ENCODE results near the gene FAM24A. TPM values are rescaled to one million over a fixed set of nuclear protein-coding genes. Genes with fewer than 3 reads are reported as not detected.
"Not testable (repeated sequence)": the region's sequence is repeated elsewhere in the genome, so short reads cannot be mapped to it uniquely, and the experiment has no call there.

The FAM24A gene
- total RNA-seq: not detected

GRCh38 chr10:122910310-122910709 lies at the start of gene FAM24A:
FAM24A (plus strand) TSS chr10:122910610; CDS start chr10:122911635, 1,025 bp downstream.
- no peak for DNase-seq

- no peak for DNase-seq
These were observed 48.7 kb upstream of the FAM24A start for GRCh38 chr10:122861711-122862161.

- DNase-seq: no peak
These were observed 46.9 kb upstream of the FAM24A start for GRCh38 chr10:122863216-122864193.

- no peak for DNase-seq
These were observed 46.2 kb upstream of the FAM24A start for GRCh38 chr10:122864194-122864592.

GRCh38 chr10:122864901-122865300 lies 45.5 kb upstream of the FAM24A start:
- no peak for DNase-seq

GRCh38 chr10:122866757-122867482 lies 43.5 kb upstream of the FAM24A start:
- not testable (repeated sequence) for DNase-seq

GRCh38 chr10:122868768-122869167 lies 41.6 kb upstream of the FAM24A start:
- DNase-seq: not testable (repeated sequence)

GRCh38 chr10:122871947-122872346 lies 38.5 kb upstream of the FAM24A start:
- not testable (repeated sequence) for DNase-seq

- no peak for DNase-seq
These were observed 34.5 kb upstream of the FAM24A start for GRCh38 chr10:122875843-122876466.

GRCh38 chr10:122876467-122876855 lies 33.9 kb upstream of the FAM24A start:
- DNase-seq: no peak

GRCh38 chr10:122877264-122877663 lies 33.1 kb upstream of the FAM24A start:
- DNase-seq: no peak

GRCh38 chr10:122878799-122879338 lies 31.5 kb upstream of the FAM24A start:
- no peak for DNase-seq

- peak; percentile 95 for DNase-seq
These were observed 30.8 kb upstream of the FAM24A start, which contains the start of gene FAM24B for GRCh38 chr10:122879339-122880273. FAM24B (minus strand) TSS chr10:122879581; CDS start chr10:122850515, 29,066 bp downstream.

- no peak for DNase-seq
These were observed 27.6 kb upstream of the FAM24A start for GRCh38 chr10:122882766-122883165.

- no peak for DNase-seq
These were observed 26.2 kb upstream of the FAM24A start for GRCh38 chr10:122884166-122884565.

- no peak for DNase-seq
These were observed 16.0 kb upstream of the FAM24A start for GRCh38 chr10:122894261-122894944.

GRCh38 chr10:122903861-122904260 lies 6.5 kb upstream of the FAM24A start:
- DNase-seq: not testable (repeated sequence)

GRCh38 chr10:122911889-122912484 lies 1.6 kb downstream of the FAM24A start:
- no peak for DNase-seq

GRCh38 chr10:122915700-122916099 lies 5.3 kb downstream of the FAM24A start:
- DNase-seq: no peak

GRCh38 chr10:122930140-122930539 lies 19.7 kb downstream of the FAM24A start:
- DNase-seq: no peak
